Heart left ventricle (tissue), 13 donors: ENCODE measurements around the gene GREM1.

ENCODE experiments used
- CTCF ChIP-seq, 12 donors: fragments of 200-600 bp; sonication (generic) in 4 of 12; IDR thresholded peaks; one replicate each; pipeline versions ENCODE4 v1.5.0 to v1.8.0; 2018 to 2022; ENCODE audit warnings: antibody characterized with exemption in 12 of 12, mild to moderate bottlenecking in 5 of 12
- POLR2A ChIP-seq, 2 donors: fragments of 450-650 bp; IDR thresholded peaks; one replicate each; pipeline ENCODE4 v1.6.1; 2017; ENCODE audit warnings: antibody characterized with exemption in 2 of 2, mild to moderate bottlenecking in 2 of 2, moderate library complexity in 2 of 2
- donor health status: ischemic (EF 13 %, LVEDD 7.1; RV severe dilation, severe dysfunction).
- donor health status: DM: no; HTN: yes; CAD: no.
- donor health status: DM: no; HTN: no; CAD: no.
- donor health status: ischemic (EF 25% LVEDD 6.9; RV normal size, moderate dysfunction).
- donor health status: ischemic (EF 25% LVEDD 5.7; RV mildly dilated, moderate dysfunction).
- donor health status: ischemic (EF 35%, LVEDD 5.7; RV mildly dilated, moderate dysfunction).
- donor health status: nonischemic (EF 11% LVEDD 7.7; RV severe dilation, severe dysfunction).
- donor health status: DM: yes; HTN: yes; CAD: no.
- donor health status: PGD.
- donor health status: ischemic (EF 29% LVEDD 5.4; RV normal size, mild dysfunction).
- donor health status: nonischemic (EF 23%, LVEDD 6.1; RV moderate dilation, normal function).

DNA sequence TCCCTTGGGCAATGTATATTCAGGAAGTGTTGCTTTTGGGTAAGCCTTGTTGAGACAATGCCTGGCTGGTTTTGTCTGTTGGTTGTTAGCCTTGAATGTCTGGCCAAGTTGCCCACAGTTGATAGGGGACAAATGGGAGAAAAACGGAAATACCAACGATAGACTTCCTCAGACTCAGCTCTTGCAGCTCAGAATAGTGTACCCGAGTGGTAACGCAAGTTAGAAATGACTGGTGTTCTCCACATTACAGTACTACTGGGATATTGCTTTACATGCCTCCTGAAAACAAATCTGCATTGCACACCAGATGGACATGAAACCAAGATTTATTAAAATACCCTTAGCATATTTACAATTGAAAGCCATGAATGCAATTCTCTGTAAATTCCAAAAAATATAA is 47.4 kb downstream of the GREM1 start:
- TF ChIP-seq CTCF (IDR thresholded peaks at IDR 0.05) (no peak), POLR2A (IDR thresholded peaks at IDR 0.05) (no peak)
